Uterus (tissue), 4 donors: ENCODE results near the gene PPP3R1. TPM values are rescaled to one million over a fixed set of nuclear protein-coding genes. Genes with fewer than 3 reads are reported as not detected.

ENCODE experiments used
- DNase-seq, 2 donors: peaks; one replicate each; pipeline ENCODE4 v3.0.0-alpha.2; 2019 to 2020
- H3K27ac ChIP-seq, 2 donors: fragments of 200-600 bp; sonication (generic); 1 replicate in 1 of 2; 2 replicates in 1 of 2; pipeline ENCODE4 v1.5.1; 2016 to 2018
- H3K27me3 ChIP-seq, 2 donors: fragments of 200-600 bp; sonication (generic); one replicate each; pipeline ENCODE4 v1.5.1; 2018 to 2019; ENCODE audit warnings: control low read depth in 1 of 2
- H3K36me3 ChIP-seq, 2 donors: fragments of 200-600 bp; sonication (generic); one replicate each; pipeline ENCODE4 v1.5.1; 2019; ENCODE audit warnings: control low read depth in 1 of 2
- H3K4me1 ChIP-seq, 2 donors: fragments of 200-600 bp; sonication (generic); one replicate each; pipeline ENCODE4 v1.5.1; 2018 to 2019; ENCODE audit warnings: control low read depth in 1 of 2
- H3K4me3 ChIP-seq, 2 donors: fragments of 200-600 bp; sonication (generic); 1 replicate in 1 of 2; 2 replicates in 1 of 2; pipeline ENCODE4 v1.5.1; 2018 to 2019; ENCODE audit warnings: mild to moderate bottlenecking in 1 of 2
- H3K9me3 ChIP-seq, 2 donors: fragments of 200-600 bp; sonication (generic); one replicate each; pipeline ENCODE4 v1.5.1; 2019; ENCODE audit warnings: control low read depth in 1 of 2
- CTCF ChIP-seq, 4 experiments: fragments of 200-600 bp in 2 of 4; fragments of 450-650 bp in 2 of 4; sonication (generic) in 2 of 4; IDR thresholded peaks; one replicate each; pipeline ENCODE4 v1.5.1; 2016 to 2019; ENCODE audit warnings: antibody characterized with exemption in 4 of 4, mild to moderate bottlenecking in 2 of 4, moderate library complexity in 1 of 4
- POLR2A ChIP-seq, 2 donors: fragments of 450-650 bp; IDR thresholded peaks; one replicate each; pipeline ENCODE4 v1.6.1; 2016; ENCODE audit warnings: antibody characterized with exemption in 2 of 2, mild to moderate bottlenecking in 1 of 2, moderate library complexity in 1 of 2
- intact Hi-C: fragments of 100-400 bp; cut with DNase I; formaldehyde crosslinking; loops from one replicate; pipeline ENCODE4 v1.15.1; 2023; ENCODE audit warnings: low total_unique reads
- total RNA-seq, 4 donors: library from RNA; depleted of rRNA in 3 of 4; stranded (reverse); fragments of >200 nt in 3 of 4; gene quantifications; one replicate each; pipeline versions ENCODE4 v1.1.0 to v1.2.4, GENCODE V29; 2014 to 2023
- donor health status: DM: yes; HTN: yes; CAD: no.

PPP3R1 gene
- total RNA-seq, 4 donors from 2014 or later = 9.7 to 67.9 (median 56.0) TPM

- Histone ChIP-seq H3K27ac (peak overlapping the region; percentile 89 to 97), H3K4me3 (peak overlapping the region; percentile 91), H3K36me3 (no peaks in the 10 kb centered on the region), H3K27me3 (no peaks in the 10 kb centered on the region), H3K4me1 (peaks cover 0 to 10% of the 10 kb centered on the region in 2 donors), H3K9me3 (no peaks in the 10 kb centered on the region)
- no peak for TF ChIP-seq CTCF (IDR thresholded peaks at IDR 0.05)
- TF ChIP-seq POLR2A (IDR thresholded peaks at IDR 0.05) = no peak
- intact Hi-C loops = no loop called here
- no peak for DNase-seq
Measured at GRCh38 chr2:68156419-68156818, 95.9 kb downstream of the PPP3R1 start.

- DNase-seq = no peak
- H3K9me3 ChIP-seq = no peaks in the 10 kb centered on the region
- TF ChIP-seq POLR2A (IDR thresholded peaks at IDR 0.05) = no peak
- no peaks in the 10 kb centered on the region for H3K27me3 ChIP-seq
- no peak overlapping the region for H3K27ac ChIP-seq
- peaks cover 0 to 10% of the 10 kb centered on the region in 2 donors for H3K4me1 ChIP-seq
- intact Hi-C loops = no loop called here
- no peaks in the 10 kb centered on the region for H3K36me3 ChIP-seq
- no peak overlapping the region for H3K4me3 ChIP-seq
Measured at GRCh38 chr2:68155618-68156017, 96.7 kb downstream of the PPP3R1 start.

GRCh38 chr2:68152681-68153347 lies 99.5 kb downstream of the PPP3R1 start:
- no peaks in the 10 kb centered on the region for H3K9me3 ChIP-seq
- H3K4me1 ChIP-seq = no peaks in the 10 kb centered on the region
- peak overlapping the region in 1 of 2 donors; percentile 33 for H3K27ac ChIP-seq
- H3K36me3 ChIP-seq = no peaks in the 10 kb centered on the region
- no peak overlapping the region for H3K4me3 ChIP-seq
- intact Hi-C loops = no loop called here
- H3K27me3 ChIP-seq = no peaks in the 10 kb centered on the region
- DNase-seq = no peak
- TF ChIP-seq CTCF (IDR thresholded peaks at IDR 0.05) = no peak
- TF ChIP-seq POLR2A (IDR thresholded peaks at IDR 0.05) = no peak

GRCh38 chr2:68151037-68151436 lies 101.3 kb downstream of the PPP3R1 start:
- no peaks in the 10 kb centered on the region for H3K27me3 ChIP-seq
- no peaks in the 10 kb centered on the region for H3K4me1 ChIP-seq
- H3K27ac ChIP-seq = no peak overlapping the region
- no peak for TF ChIP-seq POLR2A (IDR thresholded peaks at IDR 0.05)
- TF ChIP-seq CTCF (IDR thresholded peaks at IDR 0.05) = no peak
- intact Hi-C loops = no loop called here
- H3K4me3 ChIP-seq = no peak overlapping the region
- DNase-seq = no peak
- no peaks in the 10 kb centered on the region for H3K9me3 ChIP-seq
- no peaks in the 10 kb centered on the region for H3K36me3 ChIP-seq

GRCh38 chr2:68141875-68142274 lies 110.5 kb downstream of the PPP3R1 start:
- Histone ChIP-seq H3K27ac (no peak overlapping the region), H3K27me3 (no peaks in the 10 kb centered on the region), H3K36me3 (no peaks in the 10 kb centered on the region), H3K4me1 (no peaks in the 10 kb centered on the region), H3K4me3 (no peak overlapping the region), H3K9me3 (no peaks in the 10 kb centered on the region)
- TF ChIP-seq CTCF (IDR thresholded peaks at IDR 0.05) = no peak
- TF ChIP-seq POLR2A (IDR thresholded peaks at IDR 0.05) = no peak
- intact Hi-C loops = no loop called here
- DNase-seq = no peak
